Hepatocyte (in vitro differentiated cells): ENCODE results near the gene EFR3B.

Experiments used
- EZH2 ChIP-seq: fragments of 200-600 bp; sonication (generic); IDR thresholded peaks from 2 replicates; pipeline ENCODE4 v1.6.1; 2016; ENCODE audit warnings: antibody characterized with exemption, mild to moderate bottlenecking, borderline replicate concordance
- EZH2phosphoT487 ChIP-seq: fragments of 200-600 bp; sonication (generic); IDR thresholded peaks from one replicate; pipeline ENCODE4 v1.6.1; 2018; ENCODE audit warnings: antibody characterized with exemption, mild to moderate bottlenecking, low read depth, moderate library complexity; ENCODE audit not compliant: unreplicated experiment, severe bottlenecking
- TF ChIP-seq, protein P1 (sequence below): fragments of 200-600 bp; sonication (generic); IDR thresholded peaks from 2 replicates; pipeline ENCODE4 v1.5.1; 2016; ENCODE audit warnings: antibody characterized with exemption, mild to moderate bottlenecking; ENCODE audit not compliant: poor library complexity

DNA sequence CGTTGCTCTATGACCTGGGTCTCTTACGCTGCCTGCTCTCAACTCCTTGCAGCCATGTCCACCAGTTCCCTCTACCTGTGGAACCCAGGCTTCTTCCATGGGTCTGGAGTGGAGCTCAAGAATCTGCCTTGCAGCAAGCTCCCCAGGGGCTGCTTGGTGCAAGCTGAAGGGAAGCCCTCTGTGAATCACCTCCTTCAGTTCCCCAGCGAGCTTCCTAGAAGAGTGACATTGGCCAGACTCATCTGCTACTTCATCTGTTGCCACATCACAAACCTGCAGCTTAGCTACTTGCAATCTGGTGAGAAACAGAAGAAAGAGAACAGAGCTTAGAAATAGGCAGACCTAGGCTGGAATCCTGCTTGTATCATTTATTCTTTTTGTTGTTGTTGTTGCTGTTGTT is 9.8 kb upstream of the EFR3B start:
- TF ChIP-seq, protein P1, sequence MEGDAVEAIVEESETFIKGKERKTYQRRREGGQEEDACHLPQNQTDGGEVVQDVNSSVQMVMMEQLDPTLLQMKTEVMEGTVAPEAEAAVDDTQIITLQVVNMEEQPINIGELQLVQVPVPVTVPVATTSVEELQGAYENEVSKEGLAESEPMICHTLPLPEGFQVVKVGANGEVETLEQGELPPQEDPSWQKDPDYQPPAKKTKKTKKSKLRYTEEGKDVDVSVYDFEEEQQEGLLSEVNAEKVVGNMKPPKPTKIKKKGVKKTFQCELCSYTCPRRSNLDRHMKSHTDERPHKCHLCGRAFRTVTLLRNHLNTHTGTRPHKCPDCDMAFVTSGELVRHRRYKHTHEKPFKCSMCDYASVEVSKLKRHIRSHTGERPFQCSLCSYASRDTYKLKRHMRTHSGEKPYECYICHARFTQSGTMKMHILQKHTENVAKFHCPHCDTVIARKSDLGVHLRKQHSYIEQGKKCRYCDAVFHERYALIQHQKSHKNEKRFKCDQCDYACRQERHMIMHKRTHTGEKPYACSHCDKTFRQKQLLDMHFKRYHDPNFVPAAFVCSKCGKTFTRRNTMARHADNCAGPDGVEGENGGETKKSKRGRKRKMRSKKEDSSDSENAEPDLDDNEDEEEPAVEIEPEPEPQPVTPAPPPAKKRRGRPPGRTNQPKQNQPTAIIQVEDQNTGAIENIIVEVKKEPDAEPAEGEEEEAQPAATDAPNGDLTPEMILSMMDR, result no peak
- TF ChIP-seq EZH2phosphoT487, result no peak
- TF ChIP-seq EZH2, result no peak
